GM12864 (cell line): Measurements from ENCODE around the gene TCERG1L.

ENCODE experiments used
- DNase-seq: peaks from one replicate; pipeline ENCODE4 v3.0.0-alpha.2; 2011; ENCODE audit warnings: low read depth
- H3K4me3 ChIP-seq: 2 replicates; pipeline ENCODE4 v1.5.1; 2011; ENCODE audit warnings: mild to moderate bottlenecking, low read depth, low read length, control low read depth
- CTCF ChIP-seq: IDR thresholded peaks from 2 replicates; pipeline ENCODE4 v1.5.1; 2011; ENCODE audit warnings: low read depth, mild to moderate bottlenecking, moderate library complexity, low read length, control low read depth, inconsistent platforms; ENCODE audit errors: missing control alignments

The TCERG1L gene

GRCh38 chr10:131251146-131251541 is 60.4 kb downstream of the TCERG1L start:
- no peak for DNase-seq
- no peak for TF ChIP-seq CTCF
- no peak overlapping the region for H3K4me3 ChIP-seq

- no peak for TF ChIP-seq CTCF
- no peak for DNase-seq
- H3K4me3 ChIP-seq = no peak overlapping the region
Observed at GRCh38 chr10:131250454-131251145, 60.9 kb downstream of the TCERG1L start.

GRCh38 chr10:131249955-131250344 is 61.6 kb downstream of the TCERG1L start:
- no peak overlapping the region for H3K4me3 ChIP-seq
- no peak for TF ChIP-seq CTCF
- DNase-seq = no peak

GRCh38 chr10:131249238-131249954 is 62.1 kb downstream of the TCERG1L start:
- H3K4me3 ChIP-seq = no peak overlapping the region
- TF ChIP-seq CTCF = no peak
- DNase-seq = no peak

- DNase-seq = no peak
- H3K4me3 ChIP-seq = no peak overlapping the region
- TF ChIP-seq CTCF = no peak
Observed at GRCh38 chr10:131248376-131249165, 63.0 kb downstream of the TCERG1L start.

GRCh38 chr10:131247873-131248272 is 63.6 kb downstream of the TCERG1L start:
- no peak for TF ChIP-seq CTCF
- DNase-seq = no peak
- no peak overlapping the region for H3K4me3 ChIP-seq
